Hematopoietic multipotent progenitor cell treated with erythropoietin and hydrocortisone succinate and interleukin-3 and kit ligand, for 8 days (in vitro differentiated cells): Measurements from ENCODE around the gene PRIMPOL.
"Not testable (repeated sequence)": the region's sequence is repeated elsewhere in the genome, so short reads cannot be mapped to it uniquely, and the experiment has no call there.

ENCODE experiments used
- DNase-seq: peaks from one replicate; pipeline ENCODE4 v3.0.0-alpha.2; 2015

Gene PRIMPOL

DNA sequence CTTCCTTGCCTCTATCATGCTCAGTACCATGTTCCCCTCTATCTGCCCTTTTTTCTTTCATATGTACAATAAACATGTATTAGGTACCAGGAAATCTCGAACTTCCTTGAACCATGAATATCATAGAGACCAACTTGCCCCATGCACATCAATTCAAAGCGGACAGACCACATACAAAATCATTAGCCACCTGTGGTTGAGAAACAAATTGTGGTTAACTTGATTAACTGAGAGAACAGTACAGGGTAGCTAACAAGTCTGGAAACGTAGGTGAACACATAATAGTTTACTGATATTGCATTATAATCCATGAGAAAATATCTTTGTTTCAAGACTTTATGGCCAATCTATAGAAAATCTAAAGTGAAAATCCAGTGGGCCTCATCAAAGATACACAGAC lies 8.5 kb upstream of the PRIMPOL start:
- DNase-seq: no peak

DNA sequence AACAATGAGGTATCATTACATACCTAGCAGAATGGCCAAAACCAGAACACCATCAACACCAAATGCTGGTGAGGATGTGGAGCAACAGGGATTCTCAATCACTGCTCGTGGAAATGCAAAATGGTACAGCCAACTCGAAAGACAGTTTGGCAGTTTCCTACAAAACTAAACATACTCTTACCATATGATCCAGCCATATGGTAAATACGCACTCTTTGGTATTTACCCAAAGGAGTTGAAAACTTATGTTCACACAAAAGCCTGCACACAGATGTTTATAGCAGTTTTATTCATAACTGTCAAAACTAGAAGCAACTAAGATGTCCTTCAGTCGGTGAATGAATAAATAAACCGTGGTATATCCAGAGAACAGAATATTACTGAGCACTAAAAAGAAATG lies 8.1 kb upstream of the PRIMPOL start:
- DNase-seq: no peak

DNA sequence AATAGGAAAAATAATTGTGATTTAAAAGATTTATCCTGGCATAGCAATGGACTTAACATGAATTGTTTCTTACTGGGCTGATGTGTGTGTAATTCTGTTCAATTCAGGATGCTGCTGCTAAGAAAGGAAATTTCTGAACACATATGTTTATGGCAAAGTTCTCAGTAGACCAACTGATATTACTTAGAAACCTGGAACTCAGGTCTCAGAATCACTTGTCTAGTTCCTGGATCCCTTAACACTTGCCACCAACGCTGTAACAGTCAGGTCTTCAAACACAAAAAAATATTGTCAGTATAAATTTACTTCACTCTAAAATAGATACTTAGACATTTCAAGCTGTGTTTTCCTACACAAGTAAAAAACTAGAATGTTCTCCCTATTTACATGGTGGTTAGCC lies 5.8 kb upstream of the PRIMPOL start:
- DNase-seq: no peak

DNA sequence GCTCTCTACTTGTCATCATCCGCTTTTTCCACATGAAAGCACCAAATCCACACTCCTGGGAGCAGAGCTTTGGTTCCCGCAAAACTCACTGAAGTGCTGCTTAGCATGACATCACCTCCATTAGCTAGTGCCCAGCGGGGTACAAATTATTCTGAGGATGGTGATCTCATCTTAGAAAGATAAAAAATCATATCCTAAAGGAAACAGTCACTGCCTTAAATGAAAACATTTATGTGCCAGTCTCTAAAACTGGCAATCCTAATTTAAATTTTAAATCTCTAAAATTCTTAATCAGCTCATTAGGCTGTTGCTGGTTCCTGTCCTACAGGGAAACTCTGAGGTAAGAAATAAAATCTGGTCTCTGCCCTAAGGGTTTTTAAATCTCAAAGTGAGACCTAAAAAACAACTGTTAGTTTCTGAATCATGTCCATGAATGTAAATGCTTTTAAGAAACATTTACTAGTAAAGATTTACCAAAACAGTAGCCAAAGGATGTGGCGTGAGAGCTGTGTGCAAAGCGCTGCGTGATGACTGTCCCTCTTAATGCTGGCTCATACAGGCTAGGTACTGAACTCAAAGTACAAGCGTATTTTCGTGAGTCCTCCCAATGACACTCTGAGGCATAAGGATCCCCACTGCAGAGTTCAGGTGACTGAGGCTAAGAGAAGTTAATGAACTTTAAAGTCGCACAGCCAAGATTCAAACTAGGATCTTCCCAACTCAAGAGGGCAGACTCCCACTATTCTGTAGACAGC lies 4.8 kb upstream of the PRIMPOL start:
- DNase-seq: no peak

DNA sequence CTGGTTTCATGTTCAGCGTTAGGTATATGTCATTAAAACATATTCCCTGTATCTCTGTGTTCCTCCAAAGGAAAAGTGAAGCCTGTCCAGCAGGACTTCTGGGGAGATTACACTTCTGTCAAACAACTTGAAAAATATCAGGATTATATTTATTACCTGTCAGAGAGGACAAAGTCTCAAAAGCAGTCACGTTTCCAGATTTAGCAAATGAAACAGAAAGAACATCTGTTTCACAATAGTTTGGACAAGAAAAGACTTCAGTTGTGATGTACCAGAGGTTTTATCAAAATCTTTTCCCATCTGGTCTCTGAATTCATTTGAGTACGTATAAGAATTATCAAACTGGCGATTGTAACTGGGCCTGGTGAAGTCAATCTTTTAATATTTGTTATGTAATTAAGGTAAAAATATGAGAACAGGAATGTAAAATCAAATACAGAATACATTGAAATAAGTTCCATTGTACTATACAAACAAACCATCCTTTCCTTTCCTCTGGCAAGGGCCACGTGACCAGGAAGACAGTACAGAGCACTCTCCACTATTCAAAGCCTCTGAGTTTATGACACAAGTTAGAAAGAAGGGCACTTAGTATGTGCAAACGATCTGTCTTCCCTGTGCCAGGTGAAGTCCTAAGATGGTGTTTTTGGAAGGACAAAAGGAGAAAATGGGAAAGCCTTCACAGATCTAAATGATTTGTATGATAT lies 3.5 kb upstream of the PRIMPOL start:
- no peak for DNase-seq

DNA sequence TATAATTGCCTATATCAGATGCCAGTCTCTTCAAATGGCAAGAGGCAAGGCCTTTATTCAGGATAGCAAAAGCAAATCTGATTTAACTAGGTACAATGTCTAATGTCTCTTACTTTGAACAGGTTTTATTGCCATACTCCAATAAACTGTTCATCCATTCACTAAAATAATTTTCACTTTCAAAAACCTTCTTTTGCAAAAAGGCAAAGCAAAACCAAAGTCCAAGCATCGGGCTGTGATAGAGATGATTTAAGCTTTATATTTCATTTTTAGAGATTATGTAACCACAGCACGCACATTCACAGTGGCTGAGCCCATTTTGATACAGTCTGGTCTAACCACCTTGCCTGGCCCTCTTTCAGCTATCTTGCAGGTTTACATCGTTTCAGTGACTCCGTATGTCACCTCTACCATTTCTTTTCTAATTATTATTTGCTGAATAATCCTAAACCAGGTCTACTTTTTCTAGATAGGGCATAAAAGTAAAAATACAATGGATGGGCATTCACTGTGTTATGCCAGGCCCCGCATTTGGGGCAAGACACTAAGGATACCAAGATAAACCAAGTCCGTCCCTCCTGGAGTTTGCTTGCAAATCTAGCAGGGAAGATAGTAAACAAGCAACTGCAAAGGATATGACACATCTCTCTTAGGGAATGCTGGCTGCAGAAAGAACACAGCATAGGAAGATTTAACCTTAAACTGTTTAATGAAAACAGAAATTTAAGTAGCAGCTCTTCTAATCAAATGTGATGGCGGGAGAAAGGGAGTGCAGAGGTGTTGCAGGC lies 2.1 kb upstream of the PRIMPOL start:
- no peak for DNase-seq

DNA sequence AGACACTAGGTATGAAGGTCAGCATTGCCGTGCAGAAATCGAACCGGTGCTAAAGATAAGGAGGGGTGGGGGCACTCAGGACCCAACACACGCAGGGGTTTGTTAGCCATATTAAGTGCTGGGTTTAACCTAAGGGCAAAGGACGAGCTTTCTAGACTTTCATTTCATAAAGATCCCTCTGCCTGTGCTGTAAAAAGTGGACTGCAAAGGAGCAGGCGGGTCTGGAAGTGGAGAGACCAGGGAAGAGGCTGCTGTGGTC lies 1.6 kb upstream of the PRIMPOL start:
- no peak for DNase-seq

DNA sequence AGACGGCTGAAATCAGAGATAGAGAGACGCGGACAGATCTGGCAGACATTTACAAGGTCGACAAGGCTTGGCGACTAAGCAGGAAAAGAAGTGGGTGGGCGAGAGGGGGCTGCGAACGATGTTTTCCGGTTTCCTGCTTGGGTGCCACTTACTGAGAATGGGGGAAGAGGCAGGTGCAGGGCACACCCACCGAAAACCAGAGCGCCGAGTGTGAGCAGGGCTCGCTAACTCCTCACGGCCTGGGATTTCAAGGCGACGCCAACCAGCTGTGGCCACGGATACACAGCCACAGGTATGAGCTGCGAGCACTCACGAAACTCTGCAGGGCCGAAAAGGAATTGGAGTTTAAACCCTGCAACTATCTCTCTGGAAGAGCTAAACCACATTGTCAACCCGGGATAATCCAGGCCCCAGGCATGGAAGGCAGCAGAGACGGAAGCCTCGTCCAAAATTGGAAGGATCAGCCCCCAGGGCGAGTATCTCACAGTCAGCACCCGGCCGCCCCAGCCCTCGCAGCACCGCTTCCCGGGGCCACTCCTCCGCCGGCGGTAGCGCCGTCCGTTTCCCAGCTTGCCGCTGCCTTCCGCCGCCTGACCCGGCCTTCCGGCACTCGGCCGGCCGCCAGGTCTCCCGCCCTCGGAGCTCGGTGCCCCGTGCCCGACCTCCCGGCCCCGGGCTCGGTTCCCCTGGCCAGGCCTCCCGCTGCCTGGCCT lies 1.1 kb upstream of the PRIMPOL start:
- DNase-seq: peak; percentile 43

DNA sequence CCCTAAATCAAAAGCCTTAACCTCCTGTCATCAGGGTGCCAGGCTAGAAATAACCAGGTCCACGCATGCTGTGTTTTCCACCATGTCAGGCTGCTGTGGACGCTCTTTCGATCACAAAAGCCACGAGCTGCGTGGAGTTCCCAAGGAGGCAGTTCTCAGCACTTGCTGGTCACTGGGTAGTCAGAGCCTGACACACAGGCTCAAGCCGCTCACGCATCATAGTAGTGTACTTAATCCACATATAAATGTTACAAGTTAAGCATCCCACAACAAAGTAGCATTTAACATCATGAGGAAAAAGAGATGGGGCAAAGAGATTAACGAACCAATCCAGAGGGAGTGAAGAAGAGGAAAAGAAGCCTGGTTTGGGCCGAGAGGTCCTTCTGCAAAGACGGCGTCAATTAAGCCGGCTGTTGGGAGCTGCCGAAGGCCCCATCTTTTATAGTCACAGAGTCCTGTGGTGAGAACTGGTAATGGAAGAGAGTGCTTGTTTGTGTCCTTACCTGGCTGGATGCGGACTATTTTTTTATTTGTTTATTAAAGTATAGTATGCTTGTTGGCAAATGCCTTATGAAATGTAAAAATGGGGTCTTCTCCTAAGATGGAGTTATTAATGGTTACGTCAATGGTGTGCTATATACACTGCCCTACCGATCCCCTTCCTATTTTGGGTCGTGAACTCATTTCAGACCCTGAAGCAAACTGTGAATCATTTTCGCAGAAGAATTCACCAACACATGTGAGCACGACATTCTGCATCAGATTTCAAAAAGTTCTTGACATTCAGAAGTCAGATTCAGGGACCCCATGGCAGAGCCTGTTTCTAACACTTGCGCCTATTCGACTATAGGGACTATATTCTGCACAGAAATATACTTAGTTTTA lies 675 bp downstream of the PRIMPOL start:
- DNase-seq: peak; percentile 61

DNA sequence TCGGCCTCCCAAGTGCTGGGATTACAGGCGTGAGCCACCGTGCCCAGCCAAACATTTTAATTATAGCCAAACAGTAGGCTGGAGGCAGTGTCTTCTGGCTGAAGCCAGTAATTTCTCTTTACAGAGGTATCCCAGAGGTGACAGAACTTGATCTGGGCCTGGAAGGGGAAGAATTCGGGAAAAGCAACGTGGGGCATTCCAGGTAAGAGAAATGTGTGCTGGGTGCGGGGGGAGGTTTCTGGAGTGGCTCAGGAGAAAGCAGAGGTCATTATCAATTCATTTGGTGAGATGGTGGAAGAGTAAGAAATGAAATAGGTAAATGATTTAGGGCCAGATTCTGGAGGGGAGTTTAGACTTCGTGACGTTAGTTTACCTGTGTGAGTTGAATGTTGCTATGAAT lies 2.4 kb downstream of the PRIMPOL start:
- no peak for DNase-seq

DNA sequence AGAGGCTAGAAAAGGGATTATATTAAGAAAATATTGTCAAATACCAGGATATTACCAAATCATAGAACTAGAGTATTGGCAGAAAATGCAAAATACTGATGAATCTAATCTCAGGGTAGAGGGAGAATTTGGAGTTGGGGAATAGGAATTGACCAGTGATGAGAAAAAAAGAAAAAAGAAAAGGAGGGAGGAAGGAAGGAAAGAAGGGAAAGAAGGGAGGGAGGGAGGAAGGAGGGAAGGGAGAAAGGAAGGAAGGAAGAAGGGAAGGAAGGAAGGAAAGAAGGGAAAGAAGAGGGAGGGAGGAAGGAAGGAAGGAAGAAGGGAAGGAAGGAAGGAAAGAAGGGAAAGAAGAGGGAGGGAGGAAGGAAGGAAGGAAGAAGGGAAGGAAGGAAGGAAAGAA lies 3.1 kb downstream of the PRIMPOL start:
- not testable (repeated sequence) for DNase-seq

DNA sequence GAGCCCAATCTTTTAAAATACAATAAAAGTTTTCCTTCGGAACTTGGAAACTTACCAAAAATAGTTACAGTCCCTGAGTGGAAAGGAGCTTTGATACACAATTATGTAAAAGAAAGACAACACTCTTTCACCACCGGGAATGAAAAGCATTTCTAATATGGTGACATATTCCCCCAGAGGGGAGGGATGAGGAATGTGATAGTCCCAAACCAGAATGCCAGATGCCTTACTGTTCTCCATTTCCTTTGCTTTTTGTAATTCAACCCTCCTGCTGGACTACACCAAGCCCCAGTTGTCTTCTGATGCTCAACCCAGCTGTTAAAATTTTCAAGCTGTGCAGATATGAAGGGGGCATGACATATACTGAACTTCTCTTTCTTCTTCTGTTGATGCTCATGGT lies 4.1 kb downstream of the PRIMPOL start:
- no peak for DNase-seq

DNA sequence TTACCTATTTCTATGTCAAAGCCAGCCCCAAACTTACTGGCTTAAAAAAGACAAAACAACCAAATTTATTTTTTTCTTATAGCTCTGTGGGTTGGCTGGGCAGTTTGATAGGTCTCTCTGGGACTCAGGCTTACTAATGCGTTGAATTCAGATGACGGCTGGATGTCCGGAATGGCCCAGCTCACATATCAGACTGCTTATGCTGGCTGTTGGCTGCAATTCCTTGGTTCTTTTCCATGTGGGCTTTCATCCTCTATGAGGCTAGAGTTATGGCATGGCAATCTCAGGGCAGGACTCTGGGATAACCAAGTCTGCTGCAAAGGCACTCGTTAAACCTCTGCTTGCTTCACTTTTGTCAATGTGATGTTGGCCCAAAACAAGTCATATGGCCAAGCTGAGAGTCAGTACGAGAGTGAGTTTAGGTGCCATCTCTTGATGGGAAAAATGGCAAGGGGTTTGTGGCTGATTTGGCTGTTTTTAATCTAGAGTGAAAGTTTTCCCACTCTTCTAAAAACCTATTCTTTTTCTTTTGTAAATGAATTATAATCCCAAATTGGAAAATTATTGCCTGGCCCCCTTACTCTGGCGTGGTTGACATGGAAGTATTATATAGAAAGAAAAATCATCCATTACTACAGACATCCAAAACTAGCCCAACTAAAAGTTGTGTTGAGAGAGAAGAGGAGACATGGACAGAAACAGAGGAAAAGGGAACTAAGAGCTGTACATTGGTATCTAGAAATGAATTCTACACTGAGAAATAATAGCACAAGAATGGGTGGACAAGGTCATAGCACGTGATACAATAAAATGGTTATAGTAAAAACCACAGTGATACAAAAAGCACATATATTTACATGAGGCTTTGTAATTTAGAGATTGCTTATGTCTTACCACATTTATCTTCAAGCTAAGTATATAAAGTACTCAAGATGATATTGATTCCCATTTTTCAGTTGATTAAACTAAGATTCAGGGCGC lies 6.6 kb downstream of the PRIMPOL start:
- DNase-seq: no peak

DNA sequence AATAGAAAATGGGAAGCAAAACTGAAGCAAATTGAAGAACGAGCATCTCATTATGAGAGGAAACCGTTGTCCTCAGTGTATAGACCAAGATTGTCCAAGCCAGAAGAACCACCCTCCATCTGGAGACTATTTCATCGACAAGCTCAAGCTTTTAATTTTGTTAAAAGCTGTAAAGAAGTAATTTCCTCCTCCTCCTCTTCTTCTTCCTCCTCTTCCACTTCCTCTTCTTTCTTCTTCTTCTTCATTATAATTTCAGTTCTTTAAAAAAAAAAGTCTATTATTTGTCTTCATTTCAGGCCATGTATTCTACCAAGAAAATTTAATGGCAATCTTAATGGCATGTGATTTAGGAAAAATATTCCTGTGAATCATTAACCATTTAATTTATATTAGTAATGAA lies 7.6 kb downstream of the PRIMPOL start:
- DNase-seq: no peak

DNA sequence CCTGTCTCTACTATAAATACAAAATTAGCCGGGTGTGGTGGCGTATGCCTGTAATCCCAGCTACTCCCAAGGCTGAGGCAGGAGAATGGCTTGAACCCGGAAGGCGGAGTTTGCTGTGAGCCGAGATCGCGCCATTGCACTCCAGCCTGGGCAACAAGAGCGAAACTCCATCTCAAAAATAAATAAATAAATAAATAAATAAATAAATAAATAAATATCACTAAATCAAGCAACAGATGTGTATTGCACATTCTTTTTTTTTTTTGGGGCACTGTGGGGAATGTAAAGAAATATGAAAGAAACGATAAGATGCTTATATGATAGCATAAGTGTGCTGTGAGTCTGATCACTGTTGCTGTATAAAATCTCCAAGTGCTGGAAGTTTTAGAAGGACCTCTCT lies 8.3 kb downstream of the PRIMPOL start:
- not testable (repeated sequence) for DNase-seq

DNA sequence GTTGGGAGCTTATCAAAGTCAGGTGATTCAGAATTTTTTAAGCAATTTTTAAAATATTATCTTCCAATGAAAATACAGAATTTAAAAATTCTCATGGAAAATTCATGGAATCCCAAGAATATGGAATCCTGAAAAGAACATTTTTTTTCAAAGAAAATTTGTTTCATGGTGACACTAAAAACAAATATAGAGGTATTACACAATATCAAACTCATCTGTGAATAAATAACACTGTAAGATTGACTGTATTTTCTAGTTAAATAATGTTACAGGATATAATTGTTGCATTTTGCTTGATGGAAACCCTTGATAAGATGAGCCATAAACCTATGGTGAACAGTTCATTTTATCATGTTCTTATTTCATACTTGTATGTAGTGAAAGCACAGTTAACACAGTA lies 11.4 kb downstream of the PRIMPOL start:
- DNase-seq: no peak

DNA sequence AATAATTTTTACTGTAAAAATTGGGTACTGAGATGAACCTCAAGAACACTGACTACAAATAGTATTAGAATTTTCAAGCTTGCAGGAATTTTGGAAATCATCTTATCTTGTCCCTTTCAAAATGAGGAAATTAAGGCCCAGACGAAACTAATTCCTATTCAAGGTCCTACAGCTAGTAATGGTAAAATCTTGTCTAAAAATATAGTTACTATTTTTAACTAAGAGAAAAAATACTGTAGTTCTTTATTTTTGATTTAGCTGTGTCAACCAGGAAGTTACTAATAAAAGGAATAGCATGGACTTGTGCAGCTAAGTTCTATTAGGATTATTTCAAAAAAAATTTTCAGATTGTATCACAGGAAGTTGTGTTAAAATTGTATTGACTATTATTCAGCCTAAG lies 12.7 kb downstream of the PRIMPOL start:
- DNase-seq: no peak

DNA sequence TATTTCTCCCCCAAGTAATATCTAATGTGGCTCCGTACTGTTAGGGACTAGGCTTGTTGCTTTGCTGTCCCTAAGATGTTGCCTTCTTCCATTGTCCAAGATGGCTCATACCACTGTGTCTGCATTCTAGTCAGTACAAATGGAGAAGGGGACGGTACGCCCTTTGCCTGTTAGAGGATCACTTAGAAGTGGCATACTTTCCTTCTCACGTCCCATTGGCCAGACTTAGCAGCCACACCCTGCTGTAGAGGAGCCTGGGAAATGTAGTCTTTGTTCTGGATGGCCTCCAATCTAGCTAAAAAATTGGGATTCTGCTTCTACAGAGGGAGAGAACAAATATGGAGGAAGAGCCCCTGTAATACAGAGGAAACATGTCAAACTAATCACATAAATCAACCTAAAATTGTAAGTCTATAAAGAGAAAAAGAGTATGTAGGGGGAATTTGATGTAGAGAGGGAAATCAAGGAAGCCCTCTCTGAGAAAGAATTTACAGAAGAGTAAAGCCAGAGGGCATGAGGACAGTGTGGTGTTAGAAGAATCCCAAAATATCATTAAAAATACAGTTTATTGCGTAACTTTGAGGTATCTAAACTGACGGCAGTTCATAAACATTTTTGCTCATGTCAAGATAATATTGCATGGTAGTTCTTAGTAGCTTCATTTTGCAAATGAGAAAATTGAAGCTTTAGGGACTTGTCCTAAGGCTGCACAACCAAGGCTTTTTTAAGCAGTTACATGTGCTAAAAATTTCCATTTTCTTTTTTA lies 15.1 kb downstream of the PRIMPOL start:
- peak; percentile 78 for DNase-seq

DNA sequence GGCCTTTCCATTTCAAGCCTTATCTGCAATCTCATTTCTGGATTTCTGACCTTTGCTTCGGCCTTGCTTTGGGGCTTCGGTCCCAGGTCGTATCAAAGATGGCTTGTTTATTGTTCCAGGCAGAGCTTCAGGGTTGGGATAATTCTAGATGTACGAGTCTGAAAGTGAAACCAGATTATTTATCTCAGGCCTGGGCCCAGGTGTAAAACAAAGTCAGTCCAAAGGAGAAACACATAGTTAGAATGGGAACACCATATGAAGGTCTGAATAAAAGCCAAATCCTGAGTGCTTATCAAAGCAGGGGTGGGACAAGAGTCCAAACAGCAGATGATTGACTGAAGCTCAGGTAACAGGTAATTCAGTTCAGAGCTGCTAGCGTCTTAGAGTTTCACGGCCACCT lies 17.1 kb downstream of the PRIMPOL start:
- DNase-seq: no peak

DNA sequence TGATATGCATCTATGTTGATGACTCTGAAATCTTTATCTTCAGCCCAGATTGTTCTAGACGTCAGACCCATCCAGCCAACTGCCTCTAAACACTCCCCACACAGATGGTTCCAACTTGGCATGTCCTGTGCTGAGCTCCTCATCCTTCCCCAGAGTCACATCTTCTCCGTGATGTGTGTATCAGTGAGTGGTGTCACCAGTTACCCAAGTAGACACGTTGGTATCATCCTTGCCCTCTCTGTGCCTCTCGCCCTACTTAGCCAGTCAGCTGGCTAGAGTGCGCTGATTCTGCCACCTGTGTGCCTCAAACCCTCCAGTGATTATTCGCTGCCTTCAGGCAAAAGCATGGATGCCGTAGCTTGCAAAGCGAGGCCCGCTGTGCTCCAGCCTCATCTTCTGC lies 18.6 kb downstream of the PRIMPOL start:
- no peak for DNase-seq
